ENCODE data around the gene PIK3AP1.
"Not testable (repeated sequence)": the region's sequence is repeated elsewhere in the genome, so short reads cannot be mapped to it uniquely, and the experiment has no call there.

The PIK3AP1 gene, protein sequence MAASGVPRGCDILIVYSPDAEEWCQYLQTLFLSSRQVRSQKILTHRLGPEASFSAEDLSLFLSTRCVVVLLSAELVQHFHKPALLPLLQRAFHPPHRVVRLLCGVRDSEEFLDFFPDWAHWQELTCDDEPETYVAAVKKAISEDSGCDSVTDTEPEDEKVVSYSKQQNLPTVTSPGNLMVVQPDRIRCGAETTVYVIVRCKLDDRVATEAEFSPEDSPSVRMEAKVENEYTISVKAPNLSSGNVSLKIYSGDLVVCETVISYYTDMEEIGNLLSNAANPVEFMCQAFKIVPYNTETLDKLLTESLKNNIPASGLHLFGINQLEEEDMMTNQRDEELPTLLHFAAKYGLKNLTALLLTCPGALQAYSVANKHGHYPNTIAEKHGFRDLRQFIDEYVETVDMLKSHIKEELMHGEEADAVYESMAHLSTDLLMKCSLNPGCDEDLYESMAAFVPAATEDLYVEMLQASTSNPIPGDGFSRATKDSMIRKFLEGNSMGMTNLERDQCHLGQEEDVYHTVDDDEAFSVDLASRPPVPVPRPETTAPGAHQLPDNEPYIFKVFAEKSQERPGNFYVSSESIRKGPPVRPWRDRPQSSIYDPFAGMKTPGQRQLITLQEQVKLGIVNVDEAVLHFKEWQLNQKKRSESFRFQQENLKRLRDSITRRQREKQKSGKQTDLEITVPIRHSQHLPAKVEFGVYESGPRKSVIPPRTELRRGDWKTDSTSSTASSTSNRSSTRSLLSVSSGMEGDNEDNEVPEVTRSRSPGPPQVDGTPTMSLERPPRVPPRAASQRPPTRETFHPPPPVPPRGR

DNA sequence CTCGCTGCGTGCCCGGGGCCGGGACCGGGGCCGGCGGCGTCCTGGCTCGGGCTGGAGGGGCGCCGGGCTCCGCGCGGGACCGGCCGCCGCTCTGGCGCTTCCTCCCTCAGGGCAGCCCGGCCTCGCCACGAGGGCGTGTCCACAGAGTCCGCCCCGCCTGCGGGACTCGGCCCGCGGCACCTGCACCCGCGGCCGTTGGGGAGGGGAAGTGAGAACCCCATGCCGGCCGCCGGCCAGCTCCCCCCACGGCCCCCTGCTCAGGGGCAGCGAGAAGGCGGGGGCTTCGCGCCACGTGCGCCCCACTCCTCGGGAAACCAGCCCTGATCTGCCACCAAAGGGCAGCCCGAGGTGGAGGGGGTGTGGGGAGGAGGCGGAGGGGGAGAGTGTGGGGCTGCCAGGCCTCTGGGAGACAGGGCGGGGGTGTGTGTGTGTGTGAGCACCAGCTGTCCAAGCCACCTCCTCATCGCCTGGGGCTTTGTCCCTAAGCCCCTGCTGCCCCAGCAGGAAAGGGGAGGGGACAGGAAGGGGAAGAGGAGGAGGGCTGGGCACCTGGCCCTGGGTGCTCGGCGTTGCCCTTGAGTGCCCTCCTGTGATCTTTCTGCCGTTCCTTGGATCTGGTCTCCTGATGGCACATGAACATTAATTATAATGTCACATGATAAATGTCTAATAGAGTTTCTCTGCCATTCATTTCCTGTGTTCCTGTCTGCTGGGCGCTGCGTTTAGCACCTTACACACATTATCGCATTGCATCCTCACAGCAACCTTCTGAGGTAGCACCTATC, at the start of gene PIK3AP1:
TSS of gene PIK3AP1 (minus strand) at position 93 of the 785 bp plus-strand sequence. CDS start 120 bp downstream, outside the sequence.
- peak; percentile 31 for DNase-seq (ENCODE audit: low spot score)

DNA sequence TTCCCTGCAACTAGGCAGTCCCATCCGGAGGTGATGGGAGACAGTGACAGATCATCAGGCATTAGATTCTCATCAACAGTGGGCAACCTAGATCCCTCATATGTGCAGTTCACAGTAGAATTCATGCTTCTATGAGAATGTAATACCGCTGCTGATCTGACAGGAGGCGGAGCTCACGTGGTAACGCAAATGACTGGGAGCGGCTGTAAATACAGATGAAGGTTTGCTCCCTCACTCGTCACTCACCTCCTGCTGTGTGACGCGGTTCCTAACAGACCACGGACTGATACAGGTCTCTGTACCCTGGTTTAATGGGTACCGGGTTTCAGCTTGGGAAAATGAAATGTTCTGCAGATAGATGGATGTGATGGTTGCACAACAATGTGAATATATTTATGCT, 47.8 kb upstream of the PIK3AP1 start:
- no peak for DNase-seq (ENCODE audit: low spot score)

DNA sequence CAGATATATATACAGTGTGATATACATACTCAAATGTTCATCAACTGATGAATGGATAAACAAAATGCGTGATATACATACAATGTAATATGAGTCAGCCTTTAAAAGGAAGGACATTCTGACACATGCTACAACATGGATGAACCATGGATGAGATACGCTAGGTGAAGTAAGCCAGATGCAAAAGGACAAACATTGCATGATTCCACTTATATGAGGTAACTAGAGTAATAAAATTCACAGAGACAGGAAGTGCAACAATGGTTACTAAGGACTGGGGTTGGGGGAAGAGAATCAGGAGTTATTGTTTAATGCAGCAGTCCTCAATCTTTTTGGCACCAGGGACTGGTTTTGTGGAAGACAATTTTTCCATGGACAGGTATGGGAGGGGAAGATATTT, 47.3 kb upstream of the PIK3AP1 start:
- no peak for DNase-seq (ENCODE audit: low spot score)

DNA sequence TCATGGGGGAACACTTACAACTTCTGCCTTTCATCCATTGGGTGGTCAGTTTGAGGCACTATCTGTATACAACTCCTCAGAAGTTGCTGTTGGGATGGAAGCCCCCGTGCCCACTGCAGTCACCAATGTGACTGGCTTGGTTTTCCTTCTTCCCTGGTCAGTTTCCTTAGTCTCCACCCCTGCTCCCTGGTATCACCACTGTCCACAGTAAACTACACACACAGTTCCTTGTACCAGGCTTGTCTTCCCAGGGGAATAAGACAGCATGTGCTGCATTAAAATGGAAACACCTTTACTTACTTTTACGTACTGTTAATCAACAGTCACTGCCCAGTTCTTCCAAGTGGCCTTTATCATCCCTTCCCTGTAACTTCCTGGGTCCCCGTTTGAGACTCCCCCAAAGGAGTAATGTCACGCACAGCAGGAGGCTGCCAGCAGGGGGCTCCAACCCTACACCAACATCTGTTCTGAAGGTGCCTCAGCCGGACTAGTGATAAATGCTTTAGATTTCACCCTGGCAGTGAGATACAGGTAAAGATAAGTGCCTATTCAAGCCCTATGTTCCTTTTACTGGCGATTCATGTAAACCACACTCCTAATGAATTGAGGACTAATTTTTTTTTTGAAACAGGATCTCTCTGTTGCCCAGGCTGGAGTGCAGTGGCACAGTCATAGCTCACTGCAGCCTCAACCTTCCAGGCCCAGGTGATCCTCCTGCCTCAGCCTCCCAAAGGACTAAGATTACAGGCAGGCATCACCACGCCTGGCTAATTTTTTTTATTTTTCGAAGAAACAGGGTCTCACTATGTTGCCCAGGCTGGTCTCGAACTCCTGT, 45.3 kb upstream of the PIK3AP1 start:
- DNase-seq (ENCODE audit: low spot score), result peak; percentile 54

DNA sequence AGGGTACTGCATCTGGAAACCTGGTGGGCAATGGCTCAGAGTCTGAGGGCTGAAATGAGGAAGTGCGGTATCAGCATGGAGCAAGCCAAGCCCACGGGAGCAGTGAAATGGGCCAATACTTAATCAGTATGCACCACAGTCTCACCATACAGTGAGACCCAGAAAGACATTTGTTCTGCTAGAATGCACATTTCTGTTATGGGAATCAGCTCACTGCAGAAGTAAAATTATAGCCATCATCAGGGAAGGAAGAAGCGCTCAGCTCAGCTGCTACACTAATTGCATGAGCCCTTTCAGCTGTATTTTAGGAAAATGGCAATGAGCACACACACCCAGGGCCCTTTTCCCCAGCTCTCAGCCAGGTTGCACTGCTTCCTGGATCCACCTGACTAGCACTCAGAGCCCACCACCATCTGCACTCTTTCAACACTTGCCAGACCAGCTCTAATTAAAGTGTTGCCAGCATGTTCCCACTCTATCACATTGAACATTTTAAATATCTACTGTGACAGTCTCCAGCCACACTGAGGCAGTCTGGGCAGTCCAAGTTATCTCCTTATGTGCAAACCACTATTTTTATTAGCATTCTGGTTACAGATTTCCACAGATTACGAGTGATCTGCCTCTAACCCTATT, 44.2 kb upstream of the PIK3AP1 start:
- DNase-seq (ENCODE audit: low spot score), result no peak

DNA sequence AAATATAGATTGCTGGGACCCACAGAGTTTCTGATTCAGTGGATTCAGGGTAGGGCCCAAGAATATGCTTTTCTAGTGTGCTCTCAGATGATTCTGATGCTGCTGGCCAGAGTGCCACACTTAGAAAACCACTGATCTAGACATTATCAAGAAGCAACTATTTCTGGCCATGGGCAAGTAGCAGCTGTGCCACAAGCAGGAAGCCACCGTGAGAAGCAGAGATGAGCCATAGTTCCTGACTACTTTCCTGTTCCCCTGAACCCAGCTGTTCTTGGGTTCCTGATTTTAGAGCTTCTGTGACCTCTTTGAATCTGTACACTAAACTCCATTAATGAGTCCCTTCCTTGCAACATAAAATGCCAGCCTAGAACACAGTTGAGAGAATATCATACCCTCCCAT, 38.1 kb upstream of the PIK3AP1 start:
- DNase-seq (ENCODE audit: low spot score), result no peak

DNA sequence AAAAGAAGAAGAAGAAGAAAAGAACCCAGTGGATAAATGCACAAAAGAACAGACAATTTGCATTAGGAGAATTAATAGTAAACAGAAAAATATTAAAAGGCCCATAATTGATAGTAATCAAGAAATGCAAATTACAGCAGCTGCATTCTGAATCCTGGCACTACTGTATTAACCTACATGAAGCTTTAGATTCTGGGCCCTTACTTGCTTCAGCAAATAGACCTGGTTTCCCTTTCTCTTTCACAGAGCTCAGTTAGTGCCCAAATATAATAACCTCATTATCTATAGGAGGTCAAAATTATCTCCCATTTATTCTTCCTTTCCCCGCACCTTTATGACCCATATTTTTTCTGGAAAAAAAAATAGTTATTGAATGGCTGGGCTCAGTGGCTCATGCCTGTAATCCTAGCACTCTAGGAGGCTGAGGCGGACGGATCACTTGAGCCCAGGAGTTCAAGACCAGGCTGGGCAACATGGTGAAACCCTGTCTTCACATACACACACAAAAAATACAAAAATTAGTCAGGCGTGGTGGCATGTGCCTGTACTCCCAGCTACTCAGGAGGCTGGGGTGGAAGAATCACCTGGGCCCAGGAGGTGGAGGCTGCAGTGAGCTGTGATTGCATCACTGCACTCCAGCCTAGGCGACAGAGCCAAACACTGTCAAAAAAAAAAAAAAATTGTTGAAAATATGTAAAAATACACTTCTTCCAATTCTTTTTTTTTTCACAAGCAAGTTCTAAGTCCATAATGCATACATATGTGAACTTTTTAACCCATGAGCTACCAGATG, 36.0 kb upstream of the PIK3AP1 start:
- no peak for DNase-seq (ENCODE audit: low spot score)

DNA sequence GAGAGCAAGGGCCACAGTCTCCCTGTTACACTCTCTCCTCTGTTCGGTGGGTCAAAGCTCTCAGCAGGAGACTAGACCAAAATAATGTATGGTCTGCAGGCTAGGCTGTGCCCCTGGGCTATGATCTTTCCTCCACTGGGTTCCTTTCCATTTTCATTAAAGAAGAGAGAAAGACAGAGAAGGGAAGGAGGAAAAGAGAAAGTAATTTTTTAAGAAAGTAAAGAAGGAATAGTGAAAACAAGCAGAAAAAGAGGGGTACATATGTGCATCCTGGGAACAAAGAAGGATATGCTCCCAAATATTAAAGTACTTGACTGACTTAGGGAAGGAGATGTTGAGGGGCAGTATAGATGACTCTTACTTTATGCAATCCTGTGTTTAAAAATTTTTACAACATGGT, 33.6 kb upstream of the PIK3AP1 start:
- no peak for DNase-seq (ENCODE audit: low spot score)

DNA sequence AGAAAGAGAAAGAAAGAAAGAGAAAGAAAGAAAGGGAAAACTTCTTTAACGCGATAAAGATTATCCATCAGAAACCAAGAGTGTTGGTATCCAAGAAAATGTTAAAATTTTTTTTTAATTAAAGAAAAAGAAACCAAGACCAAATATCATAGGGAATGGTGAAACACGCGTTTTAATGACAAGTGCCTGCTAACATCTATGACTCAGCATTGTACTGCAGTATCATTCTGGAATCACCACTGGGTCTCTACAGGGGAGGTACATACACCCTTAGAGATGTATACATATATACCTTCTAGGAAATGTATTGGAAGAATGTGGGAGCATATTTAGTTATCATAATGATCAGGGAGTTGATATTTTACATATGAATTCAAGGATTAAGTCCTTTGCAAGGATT, 32.1 kb upstream of the PIK3AP1 start:
- no peak for DNase-seq (ENCODE audit: low spot score)

DNA sequence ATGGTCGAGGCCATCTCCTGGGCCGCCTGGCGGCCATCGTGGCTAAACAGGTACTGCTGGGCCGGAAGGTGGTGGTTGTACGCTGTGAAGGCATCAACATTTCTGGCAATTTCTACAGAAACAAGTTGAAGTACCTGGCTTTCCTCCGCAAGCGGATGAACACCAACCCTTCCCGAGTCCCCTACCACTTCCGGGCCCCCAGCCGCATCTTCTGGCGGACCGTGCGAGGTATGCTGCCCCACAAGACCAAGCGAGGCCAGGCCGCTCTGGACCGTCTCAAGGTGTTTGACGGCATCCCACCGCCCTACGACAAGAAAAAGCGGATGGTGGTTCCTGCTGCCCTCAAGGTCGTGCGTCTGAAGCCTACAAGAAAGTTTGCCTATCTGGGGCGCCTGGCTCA, 30.0 kb upstream of the PIK3AP1 start:
- DNase-seq (ENCODE audit: low spot score), result not testable (repeated sequence)

DNA sequence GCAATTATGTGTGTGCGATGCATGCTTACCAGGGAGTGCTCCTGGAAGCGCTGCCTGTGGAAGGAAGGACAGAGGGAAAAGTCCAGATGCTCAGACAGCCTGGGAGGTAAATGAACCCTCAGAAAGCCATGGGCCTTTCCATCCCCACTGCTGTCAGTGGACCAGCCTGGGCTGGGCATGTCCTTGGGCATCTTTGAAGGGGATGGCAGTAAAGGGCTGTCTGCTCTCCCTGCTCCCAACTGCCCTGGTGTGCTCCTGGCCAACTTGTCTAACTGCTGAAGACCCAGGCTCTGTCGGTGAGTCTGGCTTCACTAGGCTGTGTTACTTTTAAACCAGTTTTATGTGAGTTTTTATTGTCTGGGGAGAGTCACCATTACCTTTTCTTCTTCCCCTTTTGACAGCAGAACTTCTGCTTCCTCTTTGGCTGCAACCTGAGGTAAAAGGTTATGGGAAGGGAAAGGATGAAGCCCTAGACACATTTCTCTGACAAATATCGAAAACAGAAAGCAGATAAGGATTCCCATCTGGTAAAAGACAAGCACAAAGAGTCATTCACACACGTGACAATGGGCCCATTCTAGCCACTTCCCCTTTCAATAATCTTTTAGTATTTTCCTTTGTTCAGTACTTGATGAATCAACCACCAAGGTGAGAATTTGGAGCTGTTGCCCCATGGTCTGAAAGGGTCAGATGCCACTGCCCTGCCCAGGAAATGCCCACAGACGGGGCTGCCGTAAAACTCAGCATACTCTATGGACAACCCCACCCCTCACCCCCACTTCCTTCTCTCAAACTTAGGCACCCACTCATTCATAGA, 27.6 kb upstream of the PIK3AP1 start:
- no peak for DNase-seq (ENCODE audit: low spot score)

DNA sequence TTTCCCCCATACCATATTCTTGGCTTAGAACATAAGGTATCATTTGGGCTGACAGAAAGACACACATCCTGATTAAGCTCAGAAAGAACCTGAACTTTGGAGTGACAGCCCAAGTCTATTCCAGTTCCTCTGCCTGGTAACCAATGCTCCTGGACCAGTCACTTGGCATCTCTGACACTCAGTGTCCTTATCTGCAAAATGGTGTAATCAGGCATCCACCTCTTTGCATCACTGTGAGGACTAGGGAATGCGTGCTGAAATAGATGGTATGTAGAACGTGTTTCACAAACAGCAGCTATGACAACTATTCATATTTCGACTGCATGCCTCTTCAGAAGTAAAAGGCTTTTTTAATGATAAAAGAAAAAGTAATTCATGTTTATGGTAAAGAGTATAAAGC, 26.2 kb upstream of the PIK3AP1 start:
- no peak for DNase-seq (ENCODE audit: low spot score)

DNA sequence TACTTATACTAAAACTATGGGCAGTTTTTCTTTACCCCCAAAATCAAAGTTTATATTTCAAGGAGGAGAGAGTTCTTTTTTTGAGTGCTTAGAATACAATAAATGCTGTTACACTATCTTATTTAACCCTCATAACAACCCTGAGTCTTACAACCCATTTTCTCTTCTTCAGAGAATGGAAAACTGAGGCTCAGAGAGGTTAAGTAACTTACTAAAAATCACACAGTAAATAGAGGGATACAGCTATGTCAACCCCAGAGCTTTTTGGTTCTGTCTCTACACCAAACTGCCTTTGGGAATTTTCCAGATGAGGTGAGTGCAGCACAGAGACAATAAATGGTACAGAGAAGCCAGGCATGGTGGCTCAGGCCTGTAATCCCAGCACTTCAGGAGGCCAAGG, 25.6 kb upstream of the PIK3AP1 start:
- DNase-seq (ENCODE audit: low spot score), result no peak

DNA sequence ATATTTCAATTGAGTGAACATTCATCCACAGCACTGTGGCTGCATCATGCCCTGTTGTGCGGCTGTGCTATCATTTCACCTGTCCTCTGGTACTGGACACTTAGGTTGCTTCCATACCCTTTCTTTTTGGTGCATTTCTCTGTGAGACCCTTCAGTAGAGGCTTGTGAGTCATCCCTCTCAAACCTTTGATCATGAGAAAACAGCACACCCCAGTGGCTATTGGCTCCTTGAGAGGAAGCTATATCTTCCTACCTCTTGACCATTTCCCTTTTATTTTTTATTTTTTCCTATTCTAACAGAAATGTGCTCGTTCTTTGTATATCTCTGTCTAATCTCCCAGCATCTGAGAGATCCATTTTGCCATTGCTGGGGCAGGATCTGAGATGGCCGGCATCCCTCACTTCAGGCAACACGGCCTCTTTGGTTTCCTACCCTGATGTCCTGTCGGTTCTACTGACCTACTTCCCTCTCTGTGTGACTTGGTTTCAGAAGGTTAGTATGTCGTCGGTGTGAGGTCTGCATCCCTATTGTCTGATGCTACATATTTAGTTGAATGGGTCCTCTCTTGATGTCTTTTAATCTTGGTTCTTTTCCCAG, 23.8 kb upstream of the PIK3AP1 start:
- DNase-seq (ENCODE audit: low spot score), result no peak

DNA sequence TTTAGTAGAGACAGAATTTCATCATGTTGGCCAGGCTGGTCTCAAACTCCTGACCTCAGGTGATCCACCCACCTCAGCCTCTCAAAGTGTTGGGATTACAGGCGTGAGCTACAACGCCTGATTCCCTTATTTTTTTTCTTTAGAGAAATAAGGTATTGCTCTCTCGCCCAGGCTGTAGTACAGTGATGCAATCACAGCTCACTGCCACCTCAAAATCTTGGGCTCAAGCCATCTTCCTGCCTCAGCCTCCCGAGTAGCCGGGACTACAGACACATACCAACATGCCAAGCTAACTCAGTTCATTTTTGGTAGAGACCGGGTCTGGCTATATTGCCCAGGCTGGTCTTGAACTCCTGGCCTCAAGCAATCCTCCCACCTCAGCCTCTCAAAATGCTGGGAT, 21.2 kb upstream of the PIK3AP1 start:
- not testable (repeated sequence) for DNase-seq (ENCODE audit: low spot score)

DNA sequence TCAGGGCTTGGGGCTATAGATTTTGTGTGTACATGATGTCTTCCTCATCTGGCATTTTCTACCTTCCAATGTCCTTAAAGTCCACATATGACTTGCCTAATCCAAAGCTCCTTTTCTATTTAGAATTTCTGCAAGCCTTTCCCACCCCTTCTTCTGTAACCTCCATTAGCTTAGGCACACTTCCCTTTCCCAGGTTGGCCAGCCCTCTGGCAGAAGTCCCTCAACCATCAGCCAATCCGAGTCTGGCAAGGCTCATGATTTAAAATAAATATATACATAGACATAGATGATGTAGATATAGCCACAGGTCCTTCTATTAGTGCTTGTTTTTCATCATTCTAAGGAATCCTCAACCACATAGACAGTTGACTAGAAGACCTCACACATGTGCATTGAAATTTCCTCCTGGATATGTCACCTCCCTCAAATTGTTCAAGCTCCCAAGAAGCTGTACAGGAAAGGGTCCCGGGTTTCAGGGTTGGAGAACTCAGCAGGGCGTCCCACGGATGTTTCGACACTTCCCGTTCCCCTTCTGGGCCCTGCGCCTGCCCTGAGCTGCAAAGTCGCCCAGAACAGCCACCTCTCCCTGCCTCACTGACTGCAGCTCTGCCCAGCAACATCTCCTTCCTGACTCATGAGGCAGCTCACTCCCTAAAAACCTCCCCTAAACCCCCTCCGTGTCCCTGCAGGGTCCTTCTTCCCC, 20.4 kb upstream of the PIK3AP1 start:
- no peak for DNase-seq (ENCODE audit: low spot score)

DNA sequence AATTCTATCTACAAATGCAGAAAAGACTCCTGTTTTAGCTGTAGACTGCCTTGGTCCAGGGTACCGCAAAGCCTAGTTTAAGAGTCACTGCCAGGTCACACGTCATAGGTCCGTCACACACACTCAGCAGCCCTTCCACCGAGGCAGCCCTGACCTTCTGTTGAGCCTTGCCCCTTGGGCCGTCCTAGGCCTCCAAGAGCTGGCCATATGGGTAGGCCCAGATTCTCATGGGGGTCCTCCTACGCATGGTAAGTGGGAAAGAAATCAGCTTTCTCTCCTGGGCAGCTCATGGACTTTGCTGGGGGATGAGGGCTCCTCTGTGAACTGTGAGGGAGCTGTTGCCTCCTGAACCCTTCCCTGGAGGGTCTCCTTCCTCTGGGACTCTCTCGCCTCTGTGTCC, 19.8 kb upstream of the PIK3AP1 start:
- no peak for DNase-seq (ENCODE audit: low spot score)

DNA sequence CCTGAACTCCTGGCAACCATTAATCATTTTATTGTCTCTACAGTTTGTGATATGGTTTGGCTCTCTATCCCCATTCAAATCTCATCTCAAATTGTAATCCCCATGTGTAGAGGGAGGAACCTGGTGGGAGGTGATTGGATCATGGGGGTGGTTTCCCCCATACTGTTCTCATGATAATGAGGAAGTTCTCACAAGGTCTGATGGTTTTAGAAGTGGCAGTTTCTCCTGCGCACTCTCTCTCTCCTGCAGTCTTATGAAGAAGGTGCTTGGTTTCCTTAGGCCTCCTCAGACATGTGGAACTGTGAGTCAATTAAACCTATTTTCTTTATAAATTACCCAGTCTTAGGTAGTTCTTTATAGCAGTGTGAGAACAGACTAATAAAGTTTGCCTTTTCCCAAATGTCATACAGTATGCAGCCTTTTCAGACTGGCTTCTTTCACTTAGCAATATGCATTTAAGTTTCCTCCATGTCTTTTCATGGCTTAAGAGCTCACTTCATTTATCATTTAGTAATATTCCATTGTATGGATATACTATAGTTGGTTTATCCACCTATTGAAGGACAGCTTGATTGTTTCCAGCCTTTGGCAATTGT, 17.1 kb upstream of the PIK3AP1 start:
- not testable (repeated sequence) for DNase-seq (ENCODE audit: low spot score)

Measured in hepatic stellate cell (primary cell).